Tongue (tissue), 2 donors: ENCODE results near the gene CLEC18A. TPM values are rescaled to one million over a fixed set of nuclear protein-coding genes. Genes with fewer than 3 reads are reported as not detected.

ENCODE experiments used
- small RNA-seq: library from RNA; depleted of rRNA; stranded (forward); fragments of <200 nt; gene quantifications from one replicate; pipeline ENCODE3, GENCODE V24; 2014; ENCODE audit warnings: low replicate concordance
- total RNA-seq: library from RNA; depleted of rRNA; stranded (reverse); fragments of >200 nt; gene quantifications from one replicate; pipeline ENCODE4 v1.2.3, GENCODE V29; 2014

Gene CLEC18A
- total RNA-seq, 1 donor from 2014 or later, result 0.62 TPM

Small RNA genes lying within 50 kb of the gene (small RNA-seq; reads per million reads assigned to genes)
- gene AC026468.1 (not detected), gene MIR140 (173 reads per million, percentile 97 among the genes with 10 or more reads in this experiment)

Other genes with a start within 250 kb of the CLEC18A start
- 6.1 TPM for gene NQO1, start 224.8 kb upstream of the CLEC18A start, total RNA-seq
- gene NOB1, start 196.4 kb upstream of the CLEC18A start, total RNA-seq, result 19.2 TPM
- 32.1 TPM for gene WWP2, start 189.0 kb upstream of the CLEC18A start, total RNA-seq
- gene PDPR, start 163.0 kb downstream of the CLEC18A start, total RNA-seq, result 30.8 TPM
- gene CLEC18C, start 222.5 kb downstream of the CLEC18A start, total RNA-seq, result 0.41 TPM